SK-N-SH (cell line): ENCODE measurements around the gene ADCY5. TPM values are rescaled to one million over a fixed set of nuclear protein-coding genes. Genes with fewer than 3 reads are reported as not detected.

Experiments
- CTCF ChIA-PET: fragments of 300-600, 350-600 bp; formaldehyde crosslinking; extraction: SDS; loops from one replicate; lab custom pipeline; 2021; lab: Yijun Ruan, JAX
- POLR2A ChIA-PET: fragments of 350-600 bp; sonication (Branson Sonifier 250); formaldehyde crosslinking; extraction: SDS; loops from one replicate; lab custom pipeline; 2020; ENCODE audit warnings: antibody characterized with exemption, inconsistent platforms; lab: Yijun Ruan, JAX
- DNase-seq: peaks from one replicate; pipeline ENCODE4 v3.0.0; 2012
- H2AFZ ChIP-seq: fragments of 200-600 bp; sonication (generic); 2 replicates; pipeline ENCODE4 v1.8.1; 2016; ENCODE audit warnings: antibody characterized with exemption, mild to moderate bottlenecking, low read depth
- H3F3A ChIP-seq: fragments of 200-600 bp; sonication (generic); replicated peaks from 2 replicates; pipeline ENCODE3; 2016; ENCODE audit warnings: antibody characterized with exemption, mild to moderate bottlenecking; ENCODE audit not compliant: insufficient read depth
- H3K27ac ChIP-seq, 2 experiments: fragments of 200-500 bp in 1 of 2; fragments of 200-600 bp in 1 of 2; sonication (Bioruptor generic) in 1 of 2; sonication (generic), shearing (Covaris generic) in 1 of 2; 2 replicates each; pipeline versions ENCODE4 v1.5.1 to v1.6.1; 2014 to 2016; ENCODE audit warnings: low read depth in 2 of 2, inconsistent platforms in 1 of 2, low read length in 1 of 2, mild to moderate bottlenecking in 1 of 2, mixed read lengths in 1 of 2
- H3K27me3 ChIP-seq: fragments of 200-600 bp; sonication (generic), shearing (Covaris generic); 2 replicates; pipeline ENCODE4 v1.6.1; 2016; ENCODE audit warnings: mixed run types; ENCODE audit not compliant: insufficient read depth
- H3K36me3 ChIP-seq, 2 experiments: fragments of 200-500 bp in 1 of 2; fragments of 200-600 bp in 1 of 2; sonication (Bioruptor generic) in 1 of 2; sonication (generic) in 1 of 2; replicated peaks in 1 of 2; 2 replicates each; pipeline versions ENCODE3 to v1.5.1; 2014 to 2016; ENCODE audit warnings: low read length in 1 of 2, mild to moderate bottlenecking in 1 of 2; ENCODE audit not compliant: insufficient read depth in 2 of 2, control insufficient read depth in 1 of 2
- H3K4me1 ChIP-seq, 2 experiments: fragments of 200-500 bp in 1 of 2; fragments of 200-600 bp in 1 of 2; sonication (Bioruptor generic) in 1 of 2; sonication (generic), shearing (Covaris generic) in 1 of 2; 2 replicates each; pipeline versions ENCODE4 v1.5.1 to v1.6.1; 2014 to 2016; ENCODE audit warnings: low read depth in 1 of 2, low read length in 1 of 2, mixed run types in 1 of 2; ENCODE audit not compliant: insufficient read depth in 2 of 2, control insufficient read depth in 1 of 2
- H3K4me2 ChIP-seq: fragments of 200-600 bp; sonication (generic), shearing (Covaris generic); 2 replicates; pipeline ENCODE4 v1.6.1; 2017; ENCODE audit warnings: mixed run types
- H3K4me3 ChIP-seq, 2 experiments: fragments of 200-500 bp in 1 of 2; fragments of 200-600 bp in 1 of 2; sonication (Bioruptor generic) in 1 of 2; sonication (generic), shearing (Covaris generic) in 1 of 2; 2 replicates each; pipeline versions ENCODE4 v1.5.1 to v1.8.1; 2014 to 2016; ENCODE audit warnings: low read depth in 2 of 2, inconsistent platforms in 1 of 2, low read length in 1 of 2, mild to moderate bottlenecking in 1 of 2, mixed read lengths in 1 of 2, moderate library complexity in 1 of 2
- H3K79me2 ChIP-seq: fragments of 200-600 bp; sonication (generic); 2 replicates; pipeline ENCODE4 v1.8.1; 2017; ENCODE audit warnings: mild to moderate bottlenecking; ENCODE audit not compliant: insufficient read depth
- H3K9ac ChIP-seq: fragments of 200-600 bp; sonication (generic); 2 replicates; pipeline ENCODE4 v1.6.1; 2017; ENCODE audit warnings: mixed run types
- H3K9me2 ChIP-seq: fragments of 200-600 bp; sonication (generic); 2 replicates; pipeline ENCODE4 v1.6.1; 2017; ENCODE audit warnings: mixed run types
- H3K9me3 ChIP-seq: fragments of 200-600 bp; sonication (generic); 2 replicates; pipeline ENCODE4 v1.6.1; 2017; ENCODE audit warnings: mixed run types, mild to moderate bottlenecking, moderate library complexity
- H4K20me1 ChIP-seq: fragments of 200-600 bp; sonication (generic); 2 replicates; pipeline ENCODE4 v1.6.1; 2017; ENCODE audit warnings: mild to moderate bottlenecking, mixed run types; ENCODE audit not compliant: insufficient read depth
- CHD2 ChIP-seq: fragments of 150-350 bp; IDR thresholded peaks from 2 replicates; pipeline ENCODE4 v1.6.1; 2018; ENCODE audit warnings: low read length; ENCODE audit not compliant: partially characterized antibody
- EP300 ChIP-seq, 2 experiments: IDR thresholded peaks; 2 replicates each; pipeline versions ENCODE4 v1.4.0 to v1.6.1; 2012; ENCODE audit warnings: borderline replicate concordance in 1 of 2, low read depth in 1 of 2, low read length in 1 of 2
- GABPA ChIP-seq: IDR thresholded peaks from 2 replicates; pipeline ENCODE4 v1.4.0; 2012; ENCODE audit warnings: low read depth, mild to moderate bottlenecking
- MEF2A ChIP-seq: IDR thresholded peaks from 2 replicates; pipeline ENCODE4 v1.4.0; 2012; ENCODE audit warnings: low read depth, borderline replicate concordance
- MXI1 ChIP-seq: IDR thresholded peaks from 2 replicates; pipeline ENCODE4 v1.6.1; 2012; ENCODE audit warnings: mild to moderate bottlenecking, low read depth, low read length, improper control_type of control experiment
- NRF1 ChIP-seq: IDR thresholded peaks from 2 replicates; pipeline ENCODE4 v1.6.1; 2012; ENCODE audit warnings: low read depth, mild to moderate bottlenecking, low read length
- POLR2AphosphoS5 ChIP-seq: IDR thresholded peaks from 2 replicates; pipeline ENCODE4 v1.6.1; 2012; ENCODE audit warnings: low read depth, low read length
- RAD21 ChIP-seq: IDR thresholded peaks from 2 replicates; pipeline ENCODE4 v1.6.1; 2012; ENCODE audit warnings: mild to moderate bottlenecking, low read length
- RCOR1 ChIP-seq: fragments of 150-350 bp; IDR thresholded peaks from 2 replicates; pipeline ENCODE4 v1.6.1; 2017; ENCODE audit warnings: antibody characterized with exemption, low read length
- RXRA ChIP-seq: IDR thresholded peaks from 2 replicates; pipeline ENCODE4 v1.4.0; 2012; ENCODE audit warnings: low read depth, mild to moderate bottlenecking, borderline replicate concordance
- TEAD4 ChIP-seq: IDR thresholded peaks from 2 replicates; pipeline ENCODE4 v1.4.0; 2012; ENCODE audit warnings: mild to moderate bottlenecking, borderline replicate concordance; ENCODE audit not compliant: insufficient read depth
- WGBS: methylation state at CpG from one replicate; pipeline ENCODE4 v1.1.6; 2017; ENCODE audit warnings: low lambda C conversion rate; 5-methylcytosine and 5-hydroxymethylcytosine counted together
- polyA plus RNA-seq, 3 experiments: library from polyadenylated mRNA; depleted of rRNA; stranded (reverse); fragments of >200 nt; gene quantifications; 2 replicates each; pipeline ENCODE4 v1.2.3, GENCODE V29; 2012
- TF ChIP-seq, protein P1 (sequence below): IDR thresholded peaks from 2 replicates; pipeline ENCODE4 v1.4.0; 2012; ENCODE audit warnings: low read depth, borderline replicate concordance
- TF ChIP-seq, protein P2 (sequence below): IDR thresholded peaks from 2 replicates; pipeline ENCODE4 v1.6.1; 2012; ENCODE audit warnings: mild to moderate bottlenecking, low read depth, low read length, moderate library complexity
- TF ChIP-seq, protein P3 (sequence below): fragments of 150-350 bp; IDR thresholded peaks from 2 replicates; pipeline ENCODE4 v1.6.1; 2016; ENCODE audit warnings: mild to moderate bottlenecking, low read depth, low read length

The ADCY5 gene
- polyA plus RNA-seq, 1 of the 3 experiments (the other 2 are of a cell fraction): 0.21 TPM

DNA sequence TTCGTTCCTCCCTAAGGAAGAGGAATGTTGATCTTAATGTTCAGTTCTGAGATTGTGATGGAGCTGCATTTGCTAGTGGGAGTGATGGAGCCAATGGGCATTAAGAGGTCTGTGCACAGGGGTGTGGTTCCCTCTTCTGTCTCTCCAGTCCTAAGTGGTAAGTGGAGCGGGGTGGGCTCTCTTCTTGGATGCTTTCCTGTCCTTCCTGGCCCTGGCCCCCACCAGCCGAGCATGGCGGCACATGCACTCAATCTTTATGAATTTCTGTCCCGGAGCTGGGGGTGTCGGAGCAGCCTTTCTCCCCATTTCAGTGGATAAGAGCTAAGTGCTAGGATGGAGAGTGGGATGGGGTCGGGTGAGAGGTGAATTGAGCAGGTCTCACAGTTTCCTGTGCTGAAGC, 37.6 kb upstream of the ADCY5 start:
- TF ChIP-seq GABPA: no peak
- TF ChIP-seq MXI1: no peak
- TF ChIP-seq, protein P1, sequence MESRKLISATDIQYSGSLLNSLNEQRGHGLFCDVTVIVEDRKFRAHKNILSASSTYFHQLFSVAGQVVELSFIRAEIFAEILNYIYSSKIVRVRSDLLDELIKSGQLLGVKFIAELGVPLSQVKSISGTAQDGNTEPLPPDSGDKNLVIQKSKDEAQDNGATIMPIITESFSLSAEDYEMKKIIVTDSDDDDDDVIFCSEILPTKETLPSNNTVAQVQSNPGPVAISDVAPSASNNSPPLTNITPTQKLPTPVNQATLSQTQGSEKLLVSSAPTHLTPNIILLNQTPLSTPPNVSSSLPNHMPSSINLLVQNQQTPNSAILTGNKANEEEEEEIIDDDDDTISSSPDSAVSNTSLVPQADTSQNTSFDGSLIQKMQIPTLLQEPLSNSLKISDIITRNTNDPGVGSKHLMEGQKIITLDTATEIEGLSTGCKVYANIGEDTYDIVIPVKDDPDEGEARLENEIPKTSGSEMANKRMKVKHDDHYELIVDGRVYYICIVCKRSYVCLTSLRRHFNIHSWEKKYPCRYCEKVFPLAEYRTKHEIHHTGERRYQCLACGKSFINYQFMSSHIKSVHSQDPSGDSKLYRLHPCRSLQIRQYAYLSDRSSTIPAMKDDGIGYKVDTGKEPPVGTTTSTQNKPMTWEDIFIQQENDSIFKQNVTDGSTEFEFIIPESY: no peak
- TF ChIP-seq POLR2AphosphoS5: no peak
- TF ChIP-seq CHD2: no peak
- Histone ChIP-seq H3K4me3 (no peak overlapping the region), H3K27me3 (no peaks in the 10 kb centered on the region), H4K20me1 (no peaks in the 10 kb centered on the region), H3F3A (no peaks in the 10 kb centered on the region), H3K9ac (no peak overlapping the region), H3K36me3 (peaks cover 0 to 6% of the 10 kb centered on the region in 2 experiments), H3K27ac (no peak overlapping the region), H3K9me3 (no peaks in the 10 kb centered on the region), H3K4me1 (no peaks in the 10 kb centered on the region), H3K9me2 (no peaks in the 10 kb centered on the region), H2AFZ (no peak overlapping the region), H3K4me2 (no peak overlapping the region), H3K79me2 (no peaks in the 10 kb centered on the region)
- POLR2A ChIA-PET: no interaction called here
- WGBS: 84% methylated on average over 7 of the region's 7 CpGs
- no peak for DNase-seq
- CTCF ChIA-PET: interaction anchor here (13.4 kb wide), 1 partner anchor 155 kb away, joined by 275 read pairs; no protein-coding TSS in a partner anchor

DNA sequence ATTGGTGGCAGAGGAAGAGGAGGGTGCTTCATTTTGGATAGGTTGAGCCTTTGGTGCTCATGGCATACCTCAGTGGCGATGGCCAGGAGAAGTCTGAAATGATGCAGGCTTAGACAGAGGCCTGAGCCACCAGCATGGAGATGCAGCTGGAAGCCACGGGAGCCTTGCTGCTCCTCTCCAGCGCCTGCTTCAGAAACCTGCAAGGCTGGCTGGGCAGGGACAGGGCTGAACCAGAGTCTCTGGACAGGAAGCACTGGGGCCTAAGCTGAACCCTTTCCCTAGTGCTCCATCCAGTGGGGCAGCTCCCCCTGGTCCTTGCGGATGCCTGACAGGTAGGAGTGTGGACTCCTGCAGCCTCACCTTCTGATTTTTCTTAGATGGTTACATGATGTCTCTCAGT, 36.7 kb upstream of the ADCY5 start:
- no peak for DNase-seq
- Histone ChIP-seq H3K9ac (no peak overlapping the region), H3K79me2 (no peaks in the 10 kb centered on the region), H3K36me3 (peaks cover 0 to 6% of the 10 kb centered on the region in 2 experiments), H3K9me3 (no peaks in the 10 kb centered on the region), H3F3A (no peaks in the 10 kb centered on the region), H3K9me2 (no peaks in the 10 kb centered on the region), H3K27ac (no peak overlapping the region), H3K4me3 (no peak overlapping the region), H3K4me2 (no peak overlapping the region), H3K4me1 (no peaks in the 10 kb centered on the region), H3K27me3 (0 out of 2 replicates have a peak, but pooled peaks cover 3% of the 10 kb centered on the region), H2AFZ (no peak overlapping the region), H4K20me1 (no peaks in the 10 kb centered on the region)
- ChIA-PET CTCF (interaction anchor here (0.6 to 13.4 kb wide), 3 partner anchors 10 to 545 kb away, joined by 3 to 275 read pairs (median 10); no protein-coding TSS in a partner anchor), POLR2A (no interaction called here)
- 92% methylated on average over 4 of the region's 4 CpGs for WGBS
- no peak for TF ChIP-seq RAD21
- TF ChIP-seq, protein P2, sequence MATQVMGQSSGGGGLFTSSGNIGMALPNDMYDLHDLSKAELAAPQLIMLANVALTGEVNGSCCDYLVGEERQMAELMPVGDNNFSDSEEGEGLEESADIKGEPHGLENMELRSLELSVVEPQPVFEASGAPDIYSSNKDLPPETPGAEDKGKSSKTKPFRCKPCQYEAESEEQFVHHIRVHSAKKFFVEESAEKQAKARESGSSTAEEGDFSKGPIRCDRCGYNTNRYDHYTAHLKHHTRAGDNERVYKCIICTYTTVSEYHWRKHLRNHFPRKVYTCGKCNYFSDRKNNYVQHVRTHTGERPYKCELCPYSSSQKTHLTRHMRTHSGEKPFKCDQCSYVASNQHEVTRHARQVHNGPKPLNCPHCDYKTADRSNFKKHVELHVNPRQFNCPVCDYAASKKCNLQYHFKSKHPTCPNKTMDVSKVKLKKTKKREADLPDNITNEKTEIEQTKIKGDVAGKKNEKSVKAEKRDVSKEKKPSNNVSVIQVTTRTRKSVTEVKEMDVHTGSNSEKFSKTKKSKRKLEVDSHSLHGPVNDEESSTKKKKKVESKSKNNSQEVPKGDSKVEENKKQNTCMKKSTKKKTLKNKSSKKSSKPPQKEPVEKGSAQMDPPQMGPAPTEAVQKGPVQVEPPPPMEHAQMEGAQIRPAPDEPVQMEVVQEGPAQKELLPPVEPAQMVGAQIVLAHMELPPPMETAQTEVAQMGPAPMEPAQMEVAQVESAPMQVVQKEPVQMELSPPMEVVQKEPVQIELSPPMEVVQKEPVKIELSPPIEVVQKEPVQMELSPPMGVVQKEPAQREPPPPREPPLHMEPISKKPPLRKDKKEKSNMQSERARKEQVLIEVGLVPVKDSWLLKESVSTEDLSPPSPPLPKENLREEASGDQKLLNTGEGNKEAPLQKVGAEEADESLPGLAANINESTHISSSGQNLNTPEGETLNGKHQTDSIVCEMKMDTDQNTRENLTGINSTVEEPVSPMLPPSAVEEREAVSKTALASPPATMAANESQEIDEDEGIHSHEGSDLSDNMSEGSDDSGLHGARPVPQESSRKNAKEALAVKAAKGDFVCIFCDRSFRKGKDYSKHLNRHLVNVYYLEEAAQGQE: no peak
- no peak for TF ChIP-seq NRF1
- TF ChIP-seq TEAD4: no peak
- no peak for TF ChIP-seq MEF2A
- no peak for TF ChIP-seq RXRA
- TF ChIP-seq, protein P3, sequence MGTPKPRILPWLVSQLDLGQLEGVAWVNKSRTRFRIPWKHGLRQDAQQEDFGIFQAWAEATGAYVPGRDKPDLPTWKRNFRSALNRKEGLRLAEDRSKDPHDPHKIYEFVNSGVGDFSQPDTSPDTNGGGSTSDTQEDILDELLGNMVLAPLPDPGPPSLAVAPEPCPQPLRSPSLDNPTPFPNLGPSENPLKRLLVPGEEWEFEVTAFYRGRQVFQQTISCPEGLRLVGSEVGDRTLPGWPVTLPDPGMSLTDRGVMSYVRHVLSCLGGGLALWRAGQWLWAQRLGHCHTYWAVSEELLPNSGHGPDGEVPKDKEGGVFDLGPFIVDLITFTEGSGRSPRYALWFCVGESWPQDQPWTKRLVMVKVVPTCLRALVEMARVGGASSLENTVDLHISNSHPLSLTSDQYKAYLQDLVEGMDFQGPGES: no peak
- TF ChIP-seq EP300 (IDR thresholded peaks at IDR 0.05; ENCODE audit: borderline replicate concordance in 1 of 2, low read depth in 1 of 2, low read length in 1 of 2): no peak
- TF ChIP-seq RCOR1: no peak
